ENCODE results near the gene GLIS1. TPM values are rescaled to one million over a fixed set of nuclear protein-coding genes. Genes with fewer than 3 reads are reported as not detected.

The GLIS1 gene
- total and polyA plus RNA-seq, 2 experiments from 2014 or later = 0.13 to 1.3 TPM

DNA sequence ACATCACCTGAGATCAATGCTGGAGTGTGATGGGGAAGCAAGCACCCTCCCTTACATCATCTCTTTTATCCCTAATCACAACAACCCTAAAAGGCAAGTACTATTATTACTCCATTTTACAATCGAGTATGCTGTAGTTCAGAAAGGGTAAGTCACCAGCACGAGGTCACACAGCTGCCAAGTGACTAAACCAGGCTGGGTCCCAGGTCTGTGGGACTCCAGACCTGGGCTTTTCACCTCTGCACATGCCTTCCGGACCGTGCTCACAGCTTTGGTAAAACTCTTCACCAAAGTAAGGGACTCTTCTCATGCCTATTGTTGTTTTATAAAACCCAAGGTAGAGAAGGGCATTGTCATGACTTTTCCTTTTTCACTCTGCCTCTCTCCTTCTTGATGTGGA lies 148.9 kb downstream of the GLIS1 start:
- peaks cover 27% of the 10 kb centered on the region for H3K4me1 ChIP-seq (ENCODE audit: insufficient read depth)
- H3K27me3 ChIP-seq = no peaks in the 10 kb centered on the region
- no peak for DNase-seq (ENCODE audit: low spot score)
- H3K4me3 ChIP-seq = no peak overlapping the region
- peak overlapping the region; percentile 30 for H3K27ac ChIP-seq
- H3K9me3 ChIP-seq (ENCODE audit: low read depth) = no peaks in the 10 kb centered on the region
- H3K79me2 ChIP-seq = no peaks in the 10 kb centered on the region
- no peaks in the 10 kb centered on the region for H3K9me2 ChIP-seq (replicated peaks; ENCODE audit: insufficient read depth)
- WGBS (ENCODE audit: low lambda C conversion rate, missing lambda C conversion rate) = 85% methylated on average over 4 of the region's 4 CpGs
- H3K36me3 ChIP-seq (replicated peaks; ENCODE audit: insufficient read depth, low read depth) = no peaks in the 10 kb centered on the region
- TF ChIP-seq, protein P1, sequence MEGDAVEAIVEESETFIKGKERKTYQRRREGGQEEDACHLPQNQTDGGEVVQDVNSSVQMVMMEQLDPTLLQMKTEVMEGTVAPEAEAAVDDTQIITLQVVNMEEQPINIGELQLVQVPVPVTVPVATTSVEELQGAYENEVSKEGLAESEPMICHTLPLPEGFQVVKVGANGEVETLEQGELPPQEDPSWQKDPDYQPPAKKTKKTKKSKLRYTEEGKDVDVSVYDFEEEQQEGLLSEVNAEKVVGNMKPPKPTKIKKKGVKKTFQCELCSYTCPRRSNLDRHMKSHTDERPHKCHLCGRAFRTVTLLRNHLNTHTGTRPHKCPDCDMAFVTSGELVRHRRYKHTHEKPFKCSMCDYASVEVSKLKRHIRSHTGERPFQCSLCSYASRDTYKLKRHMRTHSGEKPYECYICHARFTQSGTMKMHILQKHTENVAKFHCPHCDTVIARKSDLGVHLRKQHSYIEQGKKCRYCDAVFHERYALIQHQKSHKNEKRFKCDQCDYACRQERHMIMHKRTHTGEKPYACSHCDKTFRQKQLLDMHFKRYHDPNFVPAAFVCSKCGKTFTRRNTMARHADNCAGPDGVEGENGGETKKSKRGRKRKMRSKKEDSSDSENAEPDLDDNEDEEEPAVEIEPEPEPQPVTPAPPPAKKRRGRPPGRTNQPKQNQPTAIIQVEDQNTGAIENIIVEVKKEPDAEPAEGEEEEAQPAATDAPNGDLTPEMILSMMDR (IDR thresholded peaks at IDR 0.05; ENCODE audit: poor library complexity) = no peak
- TF ChIP-seq EZH2 (IDR thresholded peaks at IDR 0.05; ENCODE audit: borderline replicate concordance) = no peak
- H3K4me2 ChIP-seq = no peak overlapping the region
- no peak overlapping the region for H2AFZ ChIP-seq
- H4K20me1 ChIP-seq (ENCODE audit: insufficient read depth, poor library complexity, severe bottlenecking) = no peaks in the 10 kb centered on the region

DNA sequence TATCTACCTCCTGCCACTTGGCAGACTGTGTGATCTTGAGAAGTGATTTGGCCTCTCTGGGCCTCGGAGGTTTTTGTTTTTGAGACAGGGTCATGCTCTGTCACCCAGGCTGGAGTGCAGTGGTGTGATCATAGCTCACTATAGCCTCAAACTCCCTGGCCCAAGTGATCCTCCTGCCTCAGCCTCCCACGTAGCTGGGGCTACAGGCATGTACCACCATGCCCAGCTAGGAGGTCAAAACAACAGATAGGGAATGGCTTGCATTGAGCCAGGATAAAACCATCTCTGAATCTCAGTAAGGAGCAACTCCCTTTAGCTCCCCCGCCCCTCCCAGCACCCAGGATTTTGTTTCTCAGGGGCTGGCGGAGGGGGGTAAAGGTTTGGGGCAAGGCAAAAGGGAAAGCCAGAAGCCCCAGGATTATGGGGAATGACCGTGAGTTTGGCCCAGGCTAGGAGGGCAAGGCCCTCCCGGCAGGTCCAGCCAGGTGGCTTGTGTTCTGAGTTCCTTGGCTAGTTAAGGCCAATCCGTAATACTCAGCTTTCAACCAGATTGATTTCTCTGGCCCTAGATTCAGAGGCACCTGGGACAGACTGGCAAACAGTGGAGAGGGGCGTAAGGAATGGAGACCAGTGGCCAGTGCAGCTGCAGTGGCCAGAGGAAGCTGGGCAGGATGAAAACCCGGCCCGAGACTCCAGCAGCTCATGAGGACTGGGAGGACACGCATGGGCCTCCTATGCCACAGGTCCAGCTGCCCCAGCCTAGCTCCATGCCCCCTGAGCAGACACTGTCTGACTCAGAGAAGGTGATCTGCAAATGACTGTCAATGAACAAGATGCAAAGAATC lies 149.7 kb downstream of the GLIS1 start:
- no peak for TF ChIP-seq EZH2 (IDR thresholded peaks at IDR 0.05; ENCODE audit: borderline replicate concordance)
- TF ChIP-seq, protein P1 (IDR thresholded peaks at IDR 0.05; ENCODE audit: poor library complexity) = no peak
- TF ChIP-seq EZH2phosphoT487 (IDR thresholded peaks at IDR 0.05; ENCODE audit: low read depth, severe bottlenecking, unreplicated experiment) = no peak
- 97% methylated on average over 11 of the region's 11 CpGs for WGBS (ENCODE audit: low lambda C conversion rate, missing lambda C conversion rate)
- no peak overlapping the region for H3K27ac ChIP-seq

DNA sequence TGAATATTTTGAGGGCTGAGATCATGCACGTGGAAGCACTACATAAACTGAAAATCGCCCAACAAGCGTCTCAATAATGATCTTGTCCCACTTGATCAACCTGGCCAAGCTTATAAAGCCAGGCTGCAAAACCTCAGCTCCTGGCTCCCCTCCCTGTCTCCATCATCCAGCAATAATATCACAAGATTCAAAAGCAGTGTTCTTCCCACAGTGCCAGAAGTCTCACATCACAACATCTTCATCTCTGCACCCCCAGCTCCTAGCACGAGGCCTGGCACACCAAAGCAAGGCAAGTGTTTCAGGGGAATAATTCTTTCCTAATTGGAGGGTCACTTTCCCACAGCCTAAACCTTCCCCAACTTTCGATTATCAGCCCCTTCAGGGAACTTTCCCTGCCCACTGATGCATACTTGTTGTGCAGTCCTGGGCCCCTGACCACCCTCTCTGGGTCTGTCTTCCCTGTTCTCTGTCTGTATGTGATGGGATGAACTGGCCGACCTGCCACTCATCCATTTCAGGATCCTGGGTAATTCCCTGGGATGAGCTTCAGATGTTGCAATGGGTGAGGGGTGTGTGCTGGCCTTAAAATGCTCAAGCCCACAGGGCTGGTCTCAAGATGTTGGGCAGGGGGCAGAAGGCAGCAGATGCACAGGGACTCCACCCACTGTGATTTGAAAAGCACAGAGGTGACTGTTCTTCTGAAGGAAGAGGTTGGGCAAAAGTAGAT lies 150.7 kb downstream of the GLIS1 start:
- Histone ChIP-seq H3K36me3 (replicated peaks; ENCODE audit: insufficient read depth, low read depth) (no peaks in the 10 kb centered on the region), H3K9me2 (replicated peaks; ENCODE audit: insufficient read depth) (no peaks in the 10 kb centered on the region), H3K27ac (no peak overlapping the region), H3K9me3 (ENCODE audit: low read depth) (no peaks in the 10 kb centered on the region), H3K4me3 (no peak overlapping the region), H3K27me3 (no peaks in the 10 kb centered on the region), H3K79me2 (no peaks in the 10 kb centered on the region), H3K4me2 (no peak overlapping the region), H2AFZ (no peak overlapping the region), H4K20me1 (ENCODE audit: insufficient read depth, poor library complexity, severe bottlenecking) (no peaks in the 10 kb centered on the region), H3K4me1 (ENCODE audit: insufficient read depth) (peaks cover 37% of the 10 kb centered on the region)
- TF ChIP-seq, protein P1 (IDR thresholded peaks at IDR 0.05; ENCODE audit: poor library complexity) = no peak
- TF ChIP-seq EZH2phosphoT487 (IDR thresholded peaks at IDR 0.05; ENCODE audit: low read depth, severe bottlenecking, unreplicated experiment) = no peak
- WGBS (ENCODE audit: low lambda C conversion rate, missing lambda C conversion rate) = 91% methylated on average over 6 of the region's 6 CpGs
- no peak for DNase-seq (ENCODE audit: low spot score)

More for the DNA sequence above, 149.7 kb downstream of the GLIS1 start:
- Histone ChIP-seq H3K4me3 (no peak overlapping the region), H3K4me2 (no peak overlapping the region), H2AFZ (no peak overlapping the region), H3K79me2 (no peaks in the 10 kb centered on the region), H3K9me2 (replicated peaks; ENCODE audit: insufficient read depth) (no peaks in the 10 kb centered on the region), H3K4me1 (ENCODE audit: insufficient read depth) (peaks cover 29% of the 10 kb centered on the region), H3K9me3 (ENCODE audit: low read depth) (no peaks in the 10 kb centered on the region), H4K20me1 (ENCODE audit: insufficient read depth, poor library complexity, severe bottlenecking) (no peaks in the 10 kb centered on the region), H3K36me3 (replicated peaks; ENCODE audit: insufficient read depth, low read depth) (no peaks in the 10 kb centered on the region), H3K27me3 (no peaks in the 10 kb centered on the region)
- DNase-seq (ENCODE audit: low spot score) = no peak
